ENCODE measurements around the gene PPP2R5C.

PPP2R5C gene

DNA sequence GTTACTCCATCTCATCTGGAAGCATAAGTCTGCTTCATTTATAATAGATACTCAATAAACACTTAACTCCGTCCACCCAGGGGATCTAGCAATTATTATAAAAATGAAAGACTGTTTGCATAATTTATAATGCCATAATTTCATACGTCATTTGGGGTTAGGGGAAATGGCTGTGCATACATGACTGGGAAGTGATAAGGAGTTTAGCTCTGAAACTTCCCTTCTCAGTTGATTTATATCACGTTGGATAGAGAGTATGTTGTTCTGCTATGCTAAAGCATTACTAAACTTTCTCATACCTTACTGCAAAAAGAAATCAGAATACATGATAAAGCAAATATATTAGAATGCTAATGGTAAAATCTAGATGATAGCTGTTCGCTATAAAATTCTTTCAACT lies 112.5 kb downstream of the PPP2R5C start:
- DNase-seq, result peak in 1 of 2 donors; percentile 39

DNA sequence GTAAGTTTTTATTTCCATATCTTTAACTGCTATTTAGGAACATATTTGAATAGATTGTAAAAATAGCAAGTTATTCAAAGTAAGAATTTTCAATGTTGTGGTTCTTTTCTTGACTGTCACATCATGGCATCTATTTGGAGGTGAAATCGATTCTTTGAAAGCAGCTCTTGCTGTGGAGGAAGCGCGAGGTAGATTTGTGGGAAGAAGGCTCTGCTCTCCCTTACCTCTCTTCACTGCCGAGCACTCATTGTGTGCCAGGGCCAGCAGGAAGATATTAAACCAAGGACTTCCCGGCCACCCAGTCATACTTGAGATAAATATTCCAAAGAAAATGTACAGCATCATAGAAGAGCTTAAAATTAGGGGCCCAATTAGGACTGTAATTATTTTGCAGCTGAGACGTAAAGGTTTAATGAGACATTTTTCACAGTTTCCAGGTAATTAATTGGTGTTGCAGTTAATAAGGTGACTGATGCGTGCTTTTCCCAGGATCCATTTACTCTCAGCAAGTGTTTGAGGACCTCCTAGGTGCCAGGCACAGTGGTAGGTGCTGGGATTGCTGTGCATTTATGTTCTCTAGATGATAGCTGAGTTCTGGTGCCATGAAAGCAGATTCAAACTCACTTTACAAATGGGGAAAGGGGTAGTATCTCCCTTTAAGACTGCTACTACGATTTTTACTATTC lies 113.7 kb downstream of the PPP2R5C start:
- DNase-seq, result no peak

DNA sequence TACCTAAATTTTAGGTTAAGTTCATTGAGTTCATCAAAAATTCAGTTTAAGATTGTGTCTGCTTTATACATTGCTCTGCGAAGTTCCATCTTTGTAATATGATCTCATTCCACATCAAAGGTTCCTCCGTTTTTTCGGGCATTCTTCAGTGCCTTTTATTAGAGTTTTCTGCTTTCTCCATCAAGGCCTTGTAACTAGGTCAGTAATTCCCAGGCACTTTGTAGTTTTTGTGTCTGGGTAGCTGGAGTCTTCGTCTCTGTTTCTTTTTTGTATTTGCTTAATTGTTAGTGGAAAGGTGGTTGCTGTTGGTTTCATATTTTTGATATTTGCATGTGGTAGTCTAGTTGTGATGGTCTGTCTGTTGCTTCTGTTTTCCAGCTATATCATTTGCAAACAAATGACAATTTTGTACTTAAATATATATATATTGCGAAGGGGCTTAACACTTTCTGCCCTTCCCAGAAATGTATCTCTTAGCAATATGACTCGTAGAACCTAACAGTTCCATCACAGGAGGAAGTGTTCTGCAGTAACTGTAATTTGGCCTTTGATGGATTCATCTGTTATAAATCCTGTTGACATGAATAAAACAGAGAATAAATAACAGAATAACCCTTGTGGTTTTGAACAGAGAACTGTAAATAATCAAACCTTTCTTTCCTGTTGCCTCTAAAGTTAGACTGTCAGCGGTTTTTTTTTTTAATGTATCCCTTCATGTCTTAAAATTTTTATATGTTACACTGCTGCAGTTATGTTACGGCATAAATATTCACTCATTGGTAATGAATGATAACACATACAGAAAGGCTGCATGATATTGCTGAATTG lies 114.4 kb downstream of the PPP2R5C start:
- DNase-seq, result peak in 1 of 2 donors; percentile 4

DNA sequence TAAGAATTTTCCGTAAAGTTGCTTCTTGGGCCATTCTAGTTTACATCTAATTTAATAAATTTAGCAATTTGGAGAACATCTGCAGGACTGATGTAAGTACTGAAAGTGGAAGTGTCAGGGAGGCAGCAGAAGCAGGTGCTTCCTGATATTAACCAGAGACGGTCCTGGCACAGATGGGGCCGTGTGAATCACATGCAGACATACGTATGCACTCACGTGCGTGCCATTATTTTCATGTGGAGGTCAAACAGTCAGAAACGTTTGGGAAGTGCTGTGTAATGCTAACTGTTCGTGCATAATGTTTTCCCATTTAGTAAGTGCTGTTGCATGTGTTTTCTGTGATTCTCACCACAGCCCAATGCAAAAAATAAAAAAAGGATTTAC lies 115.0 kb downstream of the PPP2R5C start:
- peak; percentile 18 to 97 for DNase-seq

DNA sequence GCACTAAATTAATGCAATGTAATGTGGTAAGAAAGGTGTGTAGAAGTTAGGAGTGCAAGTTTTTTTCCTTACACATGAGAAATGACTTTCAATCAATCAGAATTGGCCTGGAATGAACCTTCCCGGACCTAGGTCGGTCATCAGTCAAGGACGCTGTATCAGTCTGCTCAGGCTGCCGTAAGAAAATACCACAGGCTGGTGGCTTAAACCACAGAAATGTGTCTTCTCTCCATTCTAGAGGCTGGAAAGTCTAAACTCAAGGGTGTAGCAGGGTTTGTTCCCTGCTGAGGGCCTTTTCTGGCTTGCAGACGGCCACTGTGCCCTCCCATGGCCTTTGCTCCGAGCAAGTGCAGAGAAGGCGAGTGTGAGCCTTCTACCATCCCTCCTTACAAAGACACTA lies 116.3 kb downstream of the PPP2R5C start:
- DNase-seq, result no peak

DNA sequence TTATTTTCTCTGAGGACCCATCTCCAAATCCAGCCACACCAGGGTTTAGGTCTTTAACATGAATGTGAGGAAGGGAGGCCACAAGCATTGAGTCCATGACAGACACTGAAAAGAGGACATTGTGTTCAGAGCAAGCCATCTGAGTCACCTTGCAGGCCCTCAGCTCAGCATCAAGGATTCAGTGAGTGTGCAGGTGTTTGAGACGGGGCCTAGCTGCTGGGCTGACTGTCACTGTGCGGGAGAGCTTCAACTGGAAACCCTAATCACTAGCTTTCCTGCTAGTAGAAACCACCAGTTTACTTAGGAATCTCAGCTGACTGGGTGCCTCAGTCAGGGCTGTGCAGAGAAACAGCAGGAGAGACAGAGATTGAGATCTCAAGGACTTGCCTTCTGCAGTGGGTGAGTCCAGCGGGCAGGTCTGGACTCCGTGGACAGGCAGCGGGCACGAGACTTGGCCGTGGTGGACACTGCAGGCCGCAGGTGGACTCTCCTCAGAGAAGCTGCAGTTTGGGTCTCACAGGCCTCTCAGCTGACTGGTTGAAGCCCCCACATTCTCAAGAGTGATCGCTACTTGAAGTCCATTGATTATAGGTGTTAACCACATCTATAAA lies 116.8 kb downstream of the PPP2R5C start:
- DNase-seq, result no peak

DNA sequence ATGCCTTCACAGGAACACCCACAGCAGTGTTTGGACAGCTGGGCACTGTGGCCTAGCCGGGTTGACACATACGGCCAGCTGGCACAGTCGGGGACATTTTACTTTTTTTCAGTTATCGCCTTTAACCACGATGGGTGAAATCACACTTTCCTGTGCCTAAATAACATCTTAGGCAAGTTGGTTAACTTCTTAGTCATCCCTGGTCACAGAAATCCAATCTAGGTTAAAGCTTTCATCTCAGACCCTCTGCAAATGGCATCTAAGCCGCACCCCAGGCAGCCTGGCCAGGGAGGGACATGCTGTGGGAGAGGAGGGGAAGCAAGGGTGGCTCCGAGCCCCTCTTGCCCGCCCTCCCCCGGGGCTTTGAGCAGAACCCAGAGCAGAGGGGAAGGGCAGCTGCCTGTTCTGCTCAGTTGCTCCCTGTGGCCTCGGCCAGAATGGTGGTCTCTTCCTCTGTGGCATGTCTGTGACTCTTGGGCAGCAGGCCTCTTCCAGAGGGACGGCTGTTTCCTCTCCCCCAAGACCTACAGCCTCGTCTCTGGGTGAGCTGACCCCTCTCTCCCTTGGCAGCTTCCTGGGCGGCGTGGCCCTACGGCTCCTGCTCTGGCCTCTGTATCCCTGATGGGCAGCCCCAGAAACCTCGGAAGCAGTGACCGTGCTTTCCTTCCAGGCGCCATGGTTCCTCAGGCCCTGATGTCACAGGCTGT lies 117.5 kb downstream of the PPP2R5C start:
- no peak for DNase-seq

DNA sequence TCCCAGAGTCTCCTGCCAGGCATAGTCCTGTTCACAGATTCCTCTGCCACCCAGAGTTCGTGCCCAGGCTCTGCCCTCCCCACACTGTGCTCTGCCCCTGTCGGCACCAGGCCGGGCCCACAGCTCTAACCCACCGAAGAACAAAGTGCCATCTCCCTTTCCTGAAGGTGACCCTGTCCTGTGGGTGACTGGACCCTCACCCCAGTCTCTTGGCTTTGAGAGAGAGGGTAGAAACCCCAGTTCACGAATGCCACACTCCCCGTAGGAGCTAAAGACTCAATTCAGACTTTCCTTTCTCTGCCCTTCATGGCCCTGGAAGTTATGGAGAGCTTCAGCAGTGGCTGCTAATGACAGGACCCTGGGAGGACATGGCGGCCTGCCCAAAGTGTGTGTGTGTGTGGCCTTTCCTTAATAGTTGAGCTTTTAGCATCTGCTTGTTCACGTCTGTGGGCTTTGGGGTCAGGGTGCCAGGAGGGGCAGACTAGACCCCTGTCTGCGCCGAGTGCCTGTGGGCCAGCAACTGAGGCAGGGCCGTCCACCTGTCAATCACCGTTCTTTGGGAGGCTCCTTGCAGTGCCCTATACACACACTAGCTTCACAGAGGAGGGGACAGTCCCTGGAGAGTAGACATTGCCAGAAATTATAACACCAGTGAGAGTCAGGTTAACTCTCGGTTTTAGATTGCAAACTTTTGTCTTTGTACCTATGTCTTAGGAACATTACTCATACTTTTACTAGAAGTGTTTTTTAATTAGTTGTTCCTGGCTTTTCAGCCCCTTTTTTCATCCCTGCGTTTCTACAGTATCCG lies 118.2 kb downstream of the PPP2R5C start:
- no peak for DNase-seq

DNA sequence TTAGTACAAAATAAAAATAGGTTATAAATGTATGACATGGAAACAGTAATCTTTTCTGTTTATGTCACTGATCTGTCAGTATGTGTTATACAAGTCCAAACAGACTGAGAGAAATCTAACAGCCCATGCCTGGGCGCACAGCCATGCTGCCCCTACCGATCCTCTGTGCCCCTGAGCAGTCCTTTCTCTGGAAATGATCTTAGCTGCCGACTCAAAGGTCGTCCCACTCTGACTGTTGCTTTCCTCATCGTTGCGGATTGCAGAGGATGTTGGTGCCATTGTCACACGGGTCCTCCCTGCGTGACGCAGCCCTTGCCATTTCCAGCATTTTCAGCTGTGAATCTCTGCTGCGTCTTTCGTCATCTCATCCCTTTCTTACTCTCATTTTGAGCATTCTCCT lies 119.9 kb downstream of the PPP2R5C start:
- DNase-seq, result no peak

DNA sequence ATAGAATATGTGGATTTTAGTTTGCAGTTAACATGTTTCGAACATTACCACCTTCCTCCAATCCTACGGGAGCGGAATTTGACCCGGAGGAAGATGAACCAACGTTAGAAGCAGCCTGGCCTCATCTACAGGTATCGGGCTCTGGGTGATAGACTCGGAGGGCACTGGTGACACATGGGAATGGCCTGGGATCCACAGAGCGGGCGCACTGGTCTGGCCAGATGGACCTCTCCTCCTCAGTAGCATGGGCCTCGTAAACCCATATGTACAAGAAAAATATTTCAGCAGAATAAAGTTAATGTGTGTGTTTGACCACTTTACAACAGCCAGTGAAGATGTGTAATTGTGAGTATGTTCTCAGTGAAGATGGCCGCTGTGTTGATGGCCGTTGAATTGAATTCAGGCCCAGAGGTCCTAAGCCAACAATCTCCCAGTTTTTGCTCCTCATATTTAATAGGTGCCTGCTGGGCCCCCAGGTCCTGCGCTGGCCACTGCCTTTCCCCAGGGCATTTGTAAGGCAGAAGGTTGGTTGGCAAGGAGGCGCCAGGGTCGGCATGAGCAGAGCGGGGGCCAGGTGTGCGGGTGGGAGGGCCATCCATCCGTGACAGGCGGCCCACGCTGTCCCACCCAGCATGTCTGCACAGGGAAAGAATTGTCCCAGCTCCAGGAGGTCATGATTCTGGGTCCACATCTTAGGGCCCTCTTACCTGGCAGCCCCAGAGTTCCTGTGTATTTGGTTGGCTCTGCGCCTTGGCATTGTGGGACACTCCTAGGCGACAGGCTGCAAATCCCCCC lies 120.8 kb downstream of the PPP2R5C start:
- no peak for DNase-seq

DNA sequence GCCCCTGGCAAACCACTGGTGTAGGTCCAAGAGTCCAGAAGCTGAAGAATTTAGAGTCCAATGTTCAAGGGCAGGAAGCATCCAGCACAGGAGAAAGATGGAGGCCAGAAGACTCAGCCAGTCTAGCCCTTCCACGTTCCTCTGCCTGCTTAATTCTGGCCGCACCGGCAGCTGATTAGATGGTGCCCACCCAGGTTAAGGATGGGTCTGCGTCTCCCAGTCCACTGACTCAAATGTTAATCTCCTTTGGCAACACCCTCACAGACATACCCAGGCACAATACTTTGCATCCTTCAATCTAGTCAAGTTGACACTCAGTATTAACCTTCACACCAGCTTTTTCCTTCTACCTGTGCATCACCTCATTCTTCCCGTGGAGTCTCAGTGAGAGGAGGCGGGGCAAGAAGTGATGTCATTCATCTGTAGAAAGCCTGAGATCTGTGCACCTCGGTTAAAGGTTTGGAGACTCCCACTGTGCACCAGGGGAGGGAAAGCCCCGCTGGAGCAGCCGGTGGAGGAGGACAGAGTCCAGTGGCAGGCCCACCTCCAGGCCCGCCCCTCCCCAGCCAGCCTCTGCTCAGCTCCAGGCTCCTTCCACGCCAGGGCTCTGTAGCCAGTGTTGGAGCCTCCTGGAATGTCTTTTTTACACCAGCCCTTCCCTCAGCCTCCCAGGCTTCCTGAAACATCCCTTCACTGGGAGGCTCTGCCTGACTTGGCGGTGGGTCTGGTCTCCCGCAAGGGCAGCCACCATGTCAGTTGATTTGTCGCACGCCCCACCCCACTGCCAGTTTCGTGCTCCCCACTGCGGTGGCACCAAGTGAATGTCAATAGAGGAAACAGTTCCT lies 122.8 kb downstream of the PPP2R5C start:
- no peak for DNase-seq

DNA sequence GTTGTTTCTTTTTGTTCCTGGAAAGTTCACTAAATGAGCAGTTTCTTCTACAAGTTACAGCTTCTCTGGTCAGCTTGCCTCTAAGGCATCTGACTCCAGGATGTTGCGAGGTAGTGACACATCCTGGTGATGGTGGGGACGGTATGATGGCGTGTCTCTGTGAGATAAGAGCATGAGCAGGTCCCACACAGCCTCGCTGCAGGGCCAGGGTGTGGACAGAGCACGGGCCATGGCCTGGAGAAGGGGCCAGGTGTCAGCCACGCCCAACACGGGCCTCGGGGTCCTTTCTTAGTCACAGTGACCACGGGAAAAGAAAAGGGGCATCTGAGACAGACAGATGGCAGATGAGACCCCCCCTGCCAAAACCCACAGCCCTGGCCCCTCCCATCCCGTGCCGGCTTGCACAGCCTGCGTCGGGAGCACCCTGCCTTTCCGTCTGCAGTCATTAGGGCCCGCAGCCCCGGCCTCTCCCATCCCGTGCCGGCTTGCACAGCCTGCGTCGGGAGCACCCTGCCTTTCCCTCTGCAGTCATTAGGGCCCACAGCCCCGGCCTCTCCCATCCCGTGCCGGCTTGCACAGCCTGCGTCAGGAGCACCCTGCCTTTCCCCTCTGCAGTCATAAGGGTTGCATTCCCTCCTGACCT lies 123.5 kb downstream of the PPP2R5C start:
- no peak for DNase-seq

DNA sequence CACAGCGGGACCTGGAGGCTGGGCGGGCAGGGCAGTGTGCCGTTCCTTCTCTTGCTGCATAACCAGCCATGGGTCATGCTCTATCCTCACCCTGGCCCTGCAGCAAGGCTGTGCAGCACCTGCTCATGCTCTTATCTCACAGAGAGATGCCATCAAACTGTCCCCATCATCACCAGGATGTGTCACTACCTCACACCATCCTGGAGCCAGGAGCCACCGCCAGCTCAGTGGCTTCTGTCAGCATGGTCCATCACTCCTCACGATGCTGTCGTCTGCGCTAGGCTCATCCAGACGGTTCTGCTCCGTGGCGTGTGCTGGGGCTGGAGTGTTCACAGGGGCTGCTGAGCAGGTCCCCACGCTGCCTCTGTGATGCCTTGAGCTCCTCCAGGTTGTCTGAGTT lies 125.7 kb downstream of the PPP2R5C start:
- DNase-seq, result no peak

DNA sequence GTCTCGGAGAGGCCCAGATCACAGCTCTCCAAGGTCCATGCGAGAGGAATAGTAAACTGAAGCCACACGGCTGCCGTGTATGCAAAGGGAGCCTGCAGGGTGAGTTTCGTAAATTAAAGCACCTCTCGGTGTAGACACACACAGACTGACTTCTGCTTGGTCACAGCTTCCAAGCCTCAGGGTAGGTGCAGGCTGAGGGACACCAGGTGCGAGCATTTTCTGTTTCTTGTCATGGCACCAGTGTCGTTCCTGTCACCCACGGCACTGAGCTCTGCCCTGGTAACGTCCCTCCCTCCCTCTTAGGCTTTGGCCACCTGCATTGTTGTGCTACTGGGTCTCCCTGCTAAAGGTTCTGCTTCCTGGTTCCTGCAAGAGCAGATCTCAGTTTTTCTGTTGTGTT lies 126.7 kb downstream of the PPP2R5C start:
- DNase-seq, result no peak

DNA sequence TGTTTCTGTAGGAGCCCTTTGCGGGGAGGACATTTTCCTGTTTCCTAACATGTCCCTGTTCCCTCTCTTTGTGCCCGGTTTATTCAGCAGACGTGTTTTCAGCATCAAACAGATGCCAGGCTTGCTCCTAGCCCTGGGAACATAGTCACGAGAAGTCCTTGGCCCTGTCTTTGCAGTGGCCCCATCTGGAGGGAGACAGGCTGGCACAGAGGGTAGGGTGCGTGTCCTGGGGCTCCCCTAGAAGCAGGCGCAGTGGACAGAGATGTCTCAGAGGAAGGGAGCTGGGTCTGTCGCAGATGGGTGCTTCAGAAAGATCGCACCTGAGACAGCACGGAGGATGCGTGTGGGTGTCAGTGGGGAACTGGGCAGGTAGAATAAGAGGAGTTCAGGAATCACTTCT lies 127.9 kb downstream of the PPP2R5C start:
- DNase-seq, result no peak

DNA sequence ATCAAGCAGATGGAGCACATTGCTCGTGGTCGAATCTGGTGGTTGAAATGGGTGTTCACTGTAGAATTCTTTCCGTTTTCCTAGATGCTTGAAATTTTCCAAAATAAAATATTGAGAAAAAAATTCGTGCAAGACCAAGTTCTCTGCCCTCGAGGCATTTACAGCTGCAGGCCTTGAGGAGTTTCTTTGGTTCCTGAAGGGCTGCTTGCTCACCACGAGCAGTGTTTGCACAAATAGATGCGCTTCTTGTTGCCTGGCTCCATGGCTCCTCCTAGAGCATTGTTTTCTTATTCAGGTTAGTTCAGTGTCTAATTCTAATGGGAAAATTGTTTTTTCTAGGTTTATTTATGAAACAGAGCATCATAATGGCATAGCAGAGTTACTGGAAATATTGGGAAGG lies 128.4 kb downstream of the PPP2R5C start:
- no peak for DNase-seq

DNA sequence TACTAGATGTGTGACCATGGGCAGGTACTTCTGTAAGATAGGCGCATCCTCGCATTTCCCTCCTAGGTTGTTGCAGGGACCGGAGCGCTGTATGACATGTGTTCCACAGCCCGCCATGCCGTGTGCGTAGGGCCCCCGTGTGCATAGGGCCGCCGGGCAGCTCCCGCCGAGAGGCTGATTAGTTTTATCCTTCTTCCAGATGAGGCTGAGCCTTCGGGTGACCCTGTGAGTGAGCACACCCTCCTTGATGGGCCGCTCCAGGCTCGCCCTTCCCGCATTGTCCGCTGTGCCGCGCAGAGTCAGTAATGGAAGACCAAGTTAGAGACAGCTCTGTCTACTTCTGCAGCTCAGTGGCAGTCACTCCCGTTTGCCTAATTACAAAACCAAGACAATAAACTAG lies 130.0 kb downstream of the PPP2R5C start:
- DNase-seq, result no peak

DNA sequence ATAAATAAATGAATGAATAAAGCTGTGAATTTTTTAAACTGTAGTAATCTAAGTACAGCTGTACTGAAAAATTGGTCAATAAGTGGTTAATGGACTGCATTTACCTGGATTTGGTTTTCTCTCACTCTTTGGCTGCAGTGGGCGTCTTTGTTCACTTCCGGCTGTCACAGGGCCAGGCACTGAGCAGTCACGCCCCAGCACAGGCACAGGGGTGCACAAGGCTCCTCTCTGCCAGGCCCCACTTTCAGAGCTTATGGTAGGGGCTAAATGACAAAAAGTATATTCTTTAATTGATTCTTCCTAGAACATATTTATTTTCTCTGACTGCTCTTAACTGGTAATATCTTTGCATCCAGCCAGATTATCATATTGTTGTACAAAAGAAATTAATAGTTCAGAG lies 132.2 kb downstream of the PPP2R5C start:
- no peak for DNase-seq

DNA sequence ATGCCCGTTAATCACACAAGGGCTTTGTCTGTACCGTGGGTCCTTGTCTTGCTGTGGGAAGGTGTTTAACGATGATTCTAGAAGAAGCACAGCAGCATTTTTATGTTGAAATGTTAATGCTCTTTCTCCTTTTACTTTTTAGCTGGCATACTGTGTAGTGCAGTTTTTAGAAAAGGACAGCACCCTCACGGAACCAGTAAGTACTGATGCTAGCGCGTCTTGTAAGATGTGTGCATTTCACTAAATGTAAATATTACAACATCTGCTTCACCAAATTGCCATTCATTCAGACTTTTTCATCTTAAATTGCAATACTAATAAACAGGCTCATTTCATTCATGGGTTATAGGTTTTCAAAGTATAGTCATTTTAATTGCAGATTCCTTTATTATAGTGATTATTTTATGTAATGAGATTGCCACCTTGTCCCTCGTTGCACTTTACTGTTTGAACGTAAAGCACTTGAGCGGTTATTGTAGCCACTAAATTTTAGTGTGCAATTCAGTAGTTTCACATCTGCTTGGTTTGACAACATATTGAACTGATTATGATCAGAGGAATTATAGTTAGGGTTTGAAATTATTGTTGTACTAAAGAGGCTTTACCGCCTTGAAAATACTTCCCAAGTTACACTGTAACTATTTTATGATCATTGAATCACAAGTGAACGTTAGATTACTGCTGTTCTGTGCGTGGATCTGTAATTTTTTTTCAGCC lies 133.0 kb downstream of the PPP2R5C start:
- no peak for DNase-seq

DNA sequence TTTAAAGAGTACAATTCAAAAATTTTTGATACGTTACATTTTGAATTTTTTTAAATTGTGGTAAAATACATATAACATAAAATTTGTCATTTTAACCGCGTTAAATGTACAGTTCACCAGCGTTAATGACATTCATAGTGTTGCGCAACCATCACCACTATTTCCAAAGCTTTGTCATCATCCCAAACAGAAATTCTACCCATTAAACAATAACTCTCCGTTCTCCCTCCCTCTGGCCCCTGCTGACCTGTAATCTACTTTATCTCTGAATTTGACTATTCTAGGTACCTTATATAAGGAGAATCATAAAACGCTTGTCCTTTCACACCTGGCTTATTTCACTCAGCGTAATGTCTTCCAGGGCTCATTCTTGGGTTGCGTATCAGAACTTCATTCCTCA lies 133.7 kb downstream of the PPP2R5C start:
- DNase-seq, result no peak

Measured in bone marrow (tissue), 2 donors.